ENCODE results near the gene DNALI1. TPM values are rescaled to one million over a fixed set of nuclear protein-coding genes. Genes with fewer than 3 reads are reported as not detected.
"Not testable (repeated sequence)": the region's sequence is repeated elsewhere in the genome, so short reads cannot be mapped to it uniquely, and the experiment has no call there.

The DNALI1 gene
- total and polyA plus RNA-seq, 8 donors: 8.7 to 61.0 (median 12.3) TPM

GRCh38 chr1:37515185-37516034 is 41.3 kb upstream of the DNALI1 start:
- FAIRE-seq (no peak), DNase-seq (no peak)
- intact Hi-C loops (cut with DNase I): no loop called here

GRCh38 chr1:37517569-37517968 is 39.2 kb upstream of the DNALI1 start:
- no peak for TF ChIP-seq CTCF (IDR thresholded peaks at IDR 0.05)
- Histone ChIP-seq H3K4me1 (peaks cover 0 to 6% (median 0%) of the 10 kb centered on the region in 3 donors), H3K27me3 (no peaks in the 10 kb centered on the region), H3K4me3 (no peak overlapping the region), H3K36me3 (peaks cover 0 to 3% (median 0%) of the 10 kb centered on the region in 3 donors), H3K9me3 (no peaks in the 10 kb centered on the region), H3K27ac (no peak overlapping the region)
- FAIRE-seq: no peak
- no peak for ATAC-seq
- no peak for DNase-seq
- intact Hi-C loops (cut with DNase I): no loop called here
- WGBS, 2 donors: 91 to 100% methylated on average over 1 of the region's 1 CpG

More at GRCh38 chr1:37515185-37516034, 41.3 kb upstream of the DNALI1 start:
- Histone ChIP-seq H3K27me3 (no peaks in the 10 kb centered on the region), H3K4me3 (peak overlapping the region; percentile 84 to 94 (median 90)), H3K4me1 (peaks cover 0 to 6% (median 0%) of the 10 kb centered on the region in 3 donors), H3K9me3 (no peaks in the 10 kb centered on the region), H3K27ac (peak overlapping the region; percentile 91 to 98 (median 94)), H3K36me3 (peaks cover 0 to 12% (median 0%) of the 10 kb centered on the region in 3 donors)
- no peak for TF ChIP-seq CTCF (IDR thresholded peaks at IDR 0.05)
- WGBS, 2 donors: 70 to 72% methylated on average over 18 of the region's 18 CpGs
- ATAC-seq: no peak

- H3K27ac ChIP-seq; H3K27me3 ChIP-seq; H3K36me3 ChIP-seq; intact Hi-C loops (cut with DNase I); ATAC-seq; FAIRE-seq; H3K4me1 ChIP-seq; H3K9me3 ChIP-seq; H3K4me3 ChIP-seq: not testable (repeated sequence)
- peak in 1 of 6 donors; percentile 57 for DNase-seq
- WGBS, 2 donors: 88 to 91% methylated on average over 15 to 28 of the region's 31 CpGs
These were observed 38.5 kb upstream of the DNALI1 start for GRCh38 chr1:37518241-37518640.

GRCh38 chr1:37518929-37519328 is 37.8 kb upstream of the DNALI1 start:
- ATAC-seq; H3K27me3 ChIP-seq; H3K9me3 ChIP-seq; FAIRE-seq; H3K4me3 ChIP-seq; H3K27ac ChIP-seq; DNase-seq; intact Hi-C loops (cut with DNase I); H3K36me3 ChIP-seq; H3K4me1 ChIP-seq: not testable (repeated sequence)
- WGBS, 2 donors: 77 to 82% methylated on average over 15 of the region's 15 CpGs

GRCh38 chr1:37519613-37520012 is 37.1 kb upstream of the DNALI1 start:
- ATAC-seq: no peak
- TF ChIP-seq CTCF (IDR thresholded peaks at IDR 0.05): no peak
- no peaks in the 10 kb centered on the region for H3K9me3 ChIP-seq
- intact Hi-C loops (cut with DNase I): no loop called here
- no peaks in the 10 kb centered on the region for H3K27me3 ChIP-seq
- FAIRE-seq: no peak
- DNase-seq: no peak
- no peaks in the 10 kb centered on the region for H3K36me3 ChIP-seq
- H3K4me1 ChIP-seq: no peaks in the 10 kb centered on the region
- H3K4me3 ChIP-seq: no peak overlapping the region
- H3K27ac ChIP-seq: no peak overlapping the region

- H3K27me3 ChIP-seq; H3K27ac ChIP-seq; DNase-seq; H3K36me3 ChIP-seq; H3K4me3 ChIP-seq; H3K9me3 ChIP-seq; FAIRE-seq; ATAC-seq; H3K4me1 ChIP-seq; intact Hi-C loops (cut with DNase I): not testable (repeated sequence)
- 57 to 58% methylated on average over 1 of the region's 1 CpG for WGBS, 2 donors
These were observed 26.9 kb upstream of the DNALI1 start for GRCh38 chr1:37529888-37530287.

GRCh38 chr1:37532418-37533156 is 24.2 kb upstream of the DNALI1 start:
- intact Hi-C loops (cut with DNase I); FAIRE-seq; H3K27me3 ChIP-seq; H3K36me3 ChIP-seq; DNase-seq; H3K9me3 ChIP-seq; H3K4me3 ChIP-seq; ATAC-seq; H3K27ac ChIP-seq: not testable (repeated sequence)
- peaks cover 0 to 11% (median 0%) of the 10 kb centered on the region in 3 donors for H3K4me1 ChIP-seq
- WGBS, 2 donors: 91 to 95% methylated on average over 4 of the region's 4 CpGs

Measured in pancreas (tissue), 10 donors.